ENCODE measurements around the gene IVL.

IVL gene

DNA sequence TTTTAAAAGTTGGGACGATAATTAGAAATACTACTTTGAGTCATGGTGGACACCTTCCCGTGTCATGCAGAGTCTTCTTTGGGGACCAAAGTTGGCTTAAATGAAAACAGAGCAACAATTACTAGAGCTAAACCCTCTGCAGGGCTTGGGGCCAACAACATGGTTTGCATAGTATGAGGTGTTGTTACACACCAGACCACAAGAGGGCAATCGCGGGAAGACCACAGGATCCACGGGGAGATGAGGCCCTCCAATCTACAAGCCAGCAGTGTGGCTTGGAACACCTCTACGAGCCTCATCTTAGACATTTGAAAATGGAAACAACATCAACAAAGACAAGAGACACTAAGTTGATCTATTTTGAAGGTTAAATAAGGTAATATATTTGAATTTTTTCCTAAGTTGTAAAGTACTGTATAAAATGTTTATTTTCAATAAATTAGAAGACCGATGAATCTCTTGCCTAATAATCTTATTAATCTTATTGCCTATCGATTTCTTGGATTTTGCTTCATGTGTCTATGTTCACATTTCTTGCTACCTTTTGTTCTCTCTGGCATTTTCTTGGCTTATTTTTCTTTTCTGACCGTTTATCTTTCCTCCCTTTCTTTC lies 38.4 kb upstream of the IVL start:
- no peak overlapping the region for H3K4me3 ChIP-seq (ENCODE audit: insufficient read length, low read depth)
- no peaks in the 10 kb centered on the region for H3K9me3 ChIP-seq (ENCODE audit: insufficient read depth, low read length)
- H3K9ac ChIP-seq (ENCODE audit: insufficient read length, low read depth), result no peak overlapping the region
- no peaks in the 10 kb centered on the region for H3K4me1 ChIP-seq (ENCODE audit: insufficient read depth, insufficient read length)
- peak; percentile 77 for DNase-seq (ENCODE audit: low read depth, low spot score)
- no peak for TF ChIP-seq SUZ12 (IDR thresholded peaks at IDR 0.05; ENCODE audit: extremely low read depth, insufficient read depth, insufficient read length)
- no peak for TF ChIP-seq ZNF274 (IDR thresholded peaks at IDR 0.05; ENCODE audit: low read depth, low read length)
- no peak for TF ChIP-seq YY1 (IDR thresholded peaks at IDR 0.05; ENCODE audit: insufficient read depth, insufficient read length)
- H3K36me3 ChIP-seq (ENCODE audit: insufficient read depth, insufficient read length, low read length), result no peaks in the 10 kb centered on the region
- H3K27me3 ChIP-seq (ENCODE audit: insufficient read depth, insufficient read length), result no peaks in the 10 kb centered on the region

DNA sequence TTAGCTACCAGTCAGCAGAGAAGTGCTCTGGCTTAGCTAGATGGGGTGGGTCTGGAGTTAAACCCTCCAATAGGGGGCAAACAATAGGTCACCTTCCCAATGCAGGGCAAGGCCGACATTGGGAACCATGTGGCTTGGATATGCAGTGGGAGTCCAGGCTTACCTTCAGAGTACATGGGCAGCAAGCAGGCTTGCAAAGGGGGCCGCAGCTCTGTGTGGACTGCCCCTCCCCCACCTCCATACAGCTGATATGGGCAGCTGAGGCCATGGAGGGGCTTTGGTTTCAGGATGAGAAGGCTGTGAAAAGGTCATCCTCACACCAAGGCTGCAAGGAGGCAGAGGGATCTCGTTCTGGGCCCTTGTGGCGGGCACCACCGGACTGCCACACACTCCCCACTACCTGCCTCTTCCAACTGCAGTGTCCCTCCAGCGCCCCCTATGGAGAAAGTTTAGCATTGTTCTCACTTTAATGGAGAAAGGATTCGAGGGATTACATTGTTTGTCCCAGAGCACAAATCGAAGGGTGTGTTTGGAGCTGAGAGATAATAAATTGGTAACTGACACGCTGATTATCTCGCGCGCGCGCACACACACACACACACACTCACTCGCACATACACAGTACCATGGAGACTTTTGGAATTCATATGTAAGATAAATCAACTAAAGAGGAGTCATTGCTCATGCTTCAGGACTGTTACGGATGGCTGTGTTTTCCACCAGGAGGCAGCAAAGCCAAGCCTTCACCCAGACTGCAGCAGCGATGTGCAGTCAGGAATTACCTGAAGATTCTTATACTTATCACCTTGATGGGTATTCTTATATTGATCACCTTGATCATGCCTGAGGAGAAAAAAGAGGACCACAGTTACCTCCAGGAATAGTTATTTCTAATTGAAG lies 37.3 kb upstream of the IVL start:
- Histone ChIP-seq H3K9me3 (ENCODE audit: insufficient read depth, low read length) (no peaks in the 10 kb centered on the region), H3K9ac (ENCODE audit: insufficient read length, low read depth) (no peak overlapping the region), H3K4me1 (ENCODE audit: insufficient read depth, insufficient read length) (no peaks in the 10 kb centered on the region), H3K36me3 (ENCODE audit: insufficient read depth, insufficient read length, low read length) (no peaks in the 10 kb centered on the region), H3K27me3 (ENCODE audit: insufficient read depth, insufficient read length) (no peaks in the 10 kb centered on the region), H3K4me3 (ENCODE audit: insufficient read length, low read depth) (no peak overlapping the region)
- peak; percentile 68 for DNase-seq (ENCODE audit: low read depth, low spot score)
- TF ChIP-seq SUZ12 (IDR thresholded peaks at IDR 0.05; ENCODE audit: extremely low read depth, insufficient read depth, insufficient read length), result no peak
- no peak for TF ChIP-seq YY1 (IDR thresholded peaks at IDR 0.05; ENCODE audit: insufficient read depth, insufficient read length)
- TF ChIP-seq ZNF274 (IDR thresholded peaks at IDR 0.05; ENCODE audit: low read depth, low read length), result no peak

DNA sequence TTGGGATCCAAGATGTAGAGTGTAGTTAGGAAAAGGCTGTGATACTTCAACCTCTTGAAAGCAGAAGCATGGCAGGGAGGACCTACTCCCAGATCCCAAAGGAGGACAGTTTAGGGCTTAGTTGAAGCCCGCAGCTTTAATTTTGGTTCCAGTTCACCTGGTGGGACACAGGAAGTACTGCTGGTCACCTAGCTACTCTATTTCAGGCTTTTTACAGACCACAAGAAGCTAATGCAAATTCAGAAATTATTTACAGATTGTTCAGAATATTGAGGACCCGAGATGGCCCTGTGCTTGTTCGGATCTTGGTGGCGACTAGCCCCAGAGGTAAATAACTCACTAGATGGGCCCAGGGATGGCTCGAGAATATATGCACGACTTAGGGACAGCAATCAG lies 36.6 kb upstream of the IVL start:
- Histone ChIP-seq H3K9me3 (ENCODE audit: insufficient read depth, low read length) (no peaks in the 10 kb centered on the region), H3K9ac (ENCODE audit: insufficient read length, low read depth) (no peak overlapping the region), H3K4me1 (ENCODE audit: insufficient read depth, insufficient read length) (no peaks in the 10 kb centered on the region), H3K4me3 (ENCODE audit: insufficient read length, low read depth) (no peak overlapping the region), H3K27me3 (ENCODE audit: insufficient read depth, insufficient read length) (no peaks in the 10 kb centered on the region), H3K36me3 (ENCODE audit: insufficient read depth, insufficient read length, low read length) (no peaks in the 10 kb centered on the region)
- no peak for DNase-seq (ENCODE audit: low read depth, low spot score)
- TF ChIP-seq YY1 (IDR thresholded peaks at IDR 0.05; ENCODE audit: insufficient read depth, insufficient read length) (no peak), ZNF274 (IDR thresholded peaks at IDR 0.05; ENCODE audit: low read depth, low read length) (no peak), SUZ12 (IDR thresholded peaks at IDR 0.05; ENCODE audit: extremely low read depth, insufficient read depth, insufficient read length) (no peak)

DNA sequence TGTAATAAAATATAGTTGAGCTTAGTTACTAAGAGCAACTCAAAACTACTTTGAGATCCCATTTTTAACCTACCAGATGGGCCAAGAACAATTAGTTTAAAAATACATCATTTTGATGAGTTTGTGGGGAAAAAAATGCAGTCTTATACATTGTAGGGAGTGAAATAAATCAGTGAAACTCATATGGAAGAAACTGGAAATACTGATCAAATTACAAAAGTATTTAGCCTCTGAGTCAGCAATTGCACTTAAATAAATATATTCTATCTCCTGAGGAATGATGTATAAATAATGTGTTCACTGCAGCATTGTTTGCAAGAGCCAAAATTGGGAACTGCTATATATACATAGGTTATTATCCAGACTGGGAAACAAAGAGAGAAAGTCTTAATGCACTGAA lies 34.9 kb upstream of the IVL start:
- H3K27me3 ChIP-seq (ENCODE audit: insufficient read depth, insufficient read length), result no peaks in the 10 kb centered on the region
- H3K4me1 ChIP-seq (ENCODE audit: insufficient read depth, insufficient read length), result no peaks in the 10 kb centered on the region
- H3K36me3 ChIP-seq (ENCODE audit: insufficient read depth, insufficient read length, low read length), result no peaks in the 10 kb centered on the region
- no peak overlapping the region for H3K4me3 ChIP-seq (ENCODE audit: insufficient read length, low read depth)
- TF ChIP-seq SUZ12 (IDR thresholded peaks at IDR 0.05; ENCODE audit: extremely low read depth, insufficient read depth, insufficient read length) (no peak), YY1 (IDR thresholded peaks at IDR 0.05; ENCODE audit: insufficient read depth, insufficient read length) (no peak), ZNF274 (IDR thresholded peaks at IDR 0.05; ENCODE audit: low read depth, low read length) (no peak)
- no peaks in the 10 kb centered on the region for H3K9me3 ChIP-seq (ENCODE audit: insufficient read depth, low read length)
- H3K9ac ChIP-seq (ENCODE audit: insufficient read length, low read depth), result no peak overlapping the region
- DNase-seq (ENCODE audit: low read depth, low spot score), result no peak

DNA sequence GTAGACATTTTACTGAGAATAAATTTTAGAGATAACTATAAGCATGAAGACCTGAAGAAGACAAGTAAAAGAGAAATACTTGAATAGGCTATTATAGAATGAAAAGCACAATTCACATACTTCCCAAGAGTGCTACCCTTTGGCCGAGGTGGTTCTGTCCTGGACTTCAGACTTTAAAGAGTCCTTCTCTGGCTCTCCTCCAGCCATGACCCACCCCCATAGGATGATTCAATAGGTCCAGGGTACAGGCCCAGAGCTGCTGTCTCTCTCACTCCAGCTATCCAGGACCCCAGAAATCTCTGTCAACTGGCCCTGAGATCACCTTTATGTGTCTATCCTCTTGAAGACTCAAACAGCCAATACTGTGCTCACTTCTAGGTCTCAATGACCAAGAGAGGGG lies 31.5 kb upstream of the IVL start:
- no peak for DNase-seq (ENCODE audit: low read depth, low spot score)
- Histone ChIP-seq H3K27me3 (ENCODE audit: insufficient read depth, insufficient read length) (no peaks in the 10 kb centered on the region), H3K9me3 (ENCODE audit: insufficient read depth, low read length) (no peaks in the 10 kb centered on the region), H3K36me3 (ENCODE audit: insufficient read depth, insufficient read length, low read length) (no peaks in the 10 kb centered on the region), H3K4me3 (ENCODE audit: insufficient read length, low read depth) (no peak overlapping the region), H3K4me1 (ENCODE audit: insufficient read depth, insufficient read length) (no peaks in the 10 kb centered on the region), H3K9ac (ENCODE audit: insufficient read length, low read depth) (no peak overlapping the region)
- TF ChIP-seq ZNF274 (IDR thresholded peaks at IDR 0.05; ENCODE audit: low read depth, low read length) (no peak), SUZ12 (IDR thresholded peaks at IDR 0.05; ENCODE audit: extremely low read depth, insufficient read depth, insufficient read length) (no peak), YY1 (IDR thresholded peaks at IDR 0.05; ENCODE audit: insufficient read depth, insufficient read length) (no peak)

DNA sequence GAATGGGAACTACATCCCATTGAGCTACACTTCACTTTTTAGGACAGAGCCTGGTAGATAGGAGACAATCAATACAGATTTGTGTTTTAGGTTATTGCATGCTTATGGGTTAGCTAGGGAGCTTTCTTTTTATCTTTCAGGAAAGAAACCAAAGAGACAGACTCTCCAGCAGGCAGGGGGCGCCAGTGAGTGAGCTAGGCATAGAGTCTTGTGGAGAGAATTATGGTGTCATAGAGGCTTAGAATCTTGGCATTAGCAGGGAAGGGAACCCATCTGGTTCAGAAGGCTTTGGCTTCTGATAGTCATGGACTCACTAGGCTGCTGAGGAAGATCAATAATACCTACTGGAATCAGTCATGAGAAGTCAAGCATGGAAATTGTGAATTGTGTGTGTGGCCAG lies 30.3 kb upstream of the IVL start, which contains the start of gene SMCP:
Gene SMCP, plus strand, starts transcription at position 281 of the 400 bp plus-strand sequence. CDS start 6,101 bp downstream, outside the sequence.
- Histone ChIP-seq H3K9ac (ENCODE audit: insufficient read length, low read depth) (no peak within 1 kb of the TSS), H3K27me3 (ENCODE audit: insufficient read depth, insufficient read length) (no peaks in the 10 kb centered on the region), H3K4me1 (ENCODE audit: insufficient read depth, insufficient read length) (no peaks in the 10 kb centered on the region), H3K4me3 (ENCODE audit: insufficient read length, low read depth) (no peak within 1 kb of the TSS), H3K36me3 (ENCODE audit: insufficient read depth, insufficient read length, low read length) (no peaks in the 10 kb centered on the region), H3K9me3 (ENCODE audit: insufficient read depth, low read length) (no peaks in the 10 kb centered on the region)
- no peak for TF ChIP-seq ZNF274 (IDR thresholded peaks at IDR 0.05; ENCODE audit: low read depth, low read length)
- no peak for TF ChIP-seq YY1 (IDR thresholded peaks at IDR 0.05; ENCODE audit: insufficient read depth, insufficient read length)
- no peak for TF ChIP-seq SUZ12 (IDR thresholded peaks at IDR 0.05; ENCODE audit: extremely low read depth, insufficient read depth, insufficient read length)
- DNase-seq (ENCODE audit: low read depth, low spot score), result peak; percentile 22

DNA sequence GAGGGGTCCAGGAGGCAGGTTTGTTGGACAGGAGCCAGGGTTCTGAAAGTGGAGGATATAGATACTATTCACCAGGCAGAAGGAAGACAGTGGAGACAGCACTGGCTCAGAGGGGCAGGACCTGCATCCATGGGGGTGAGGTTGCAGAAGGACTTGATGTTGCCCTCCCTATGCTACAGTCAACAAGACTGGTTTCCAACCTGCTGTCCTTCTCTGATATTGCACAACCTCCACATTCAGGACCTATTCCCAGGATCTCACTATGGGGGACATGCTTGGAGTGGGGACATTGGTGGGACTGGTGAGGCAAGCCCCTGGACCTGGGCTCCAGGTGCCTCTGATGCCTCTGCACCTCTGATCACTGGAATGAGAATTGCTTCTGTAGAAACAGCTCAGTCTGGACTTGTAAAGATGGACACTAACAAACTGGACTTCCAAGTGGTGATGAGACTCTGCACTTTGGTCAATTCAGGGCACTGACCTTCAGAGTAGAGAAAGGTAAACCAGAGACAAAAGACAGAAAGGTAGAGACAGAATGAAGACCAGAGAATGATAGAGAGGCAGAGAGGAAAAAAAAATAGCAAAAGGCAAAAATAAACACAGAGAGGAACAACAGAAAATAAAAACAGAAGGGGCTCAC lies 28.7 kb upstream of the IVL start:
- TF ChIP-seq ZNF274 (IDR thresholded peaks at IDR 0.05; ENCODE audit: low read depth, low read length), result no peak
- TF ChIP-seq YY1 (IDR thresholded peaks at IDR 0.05; ENCODE audit: insufficient read depth, insufficient read length), result no peak
- TF ChIP-seq SUZ12 (IDR thresholded peaks at IDR 0.05; ENCODE audit: extremely low read depth, insufficient read depth, insufficient read length), result no peak
- Histone ChIP-seq H3K4me1 (ENCODE audit: insufficient read depth, insufficient read length) (no peaks in the 10 kb centered on the region), H3K36me3 (ENCODE audit: insufficient read depth, insufficient read length, low read length) (no peaks in the 10 kb centered on the region), H3K27me3 (ENCODE audit: insufficient read depth, insufficient read length) (no peaks in the 10 kb centered on the region), H3K9ac (ENCODE audit: insufficient read length, low read depth) (no peak overlapping the region), H3K9me3 (ENCODE audit: insufficient read depth, low read length) (no peaks in the 10 kb centered on the region), H3K4me3 (ENCODE audit: insufficient read length, low read depth) (no peak overlapping the region)
- DNase-seq (ENCODE audit: low read depth, low spot score), result no peak
